B cell (primary cell): ENCODE results near the gene RAB3C.

Experiments used
- EZH2 ChIP-seq: IDR thresholded peaks from 2 replicates; pipeline ENCODE4 v1.6.1; 2012; ENCODE audit warnings: borderline replicate concordance, low read depth, mild to moderate bottlenecking, moderate library complexity, low read length; ENCODE audit not compliant: insufficient read depth, poor library complexity, severe bottlenecking
- TF ChIP-seq, protein P1 (sequence below): fragments of 200-600 bp; IDR thresholded peaks from one replicate; pipeline ENCODE4 v1.8.0; 2022; ENCODE audit warnings: antibody characterized with exemption, mild to moderate bottlenecking

DNA sequence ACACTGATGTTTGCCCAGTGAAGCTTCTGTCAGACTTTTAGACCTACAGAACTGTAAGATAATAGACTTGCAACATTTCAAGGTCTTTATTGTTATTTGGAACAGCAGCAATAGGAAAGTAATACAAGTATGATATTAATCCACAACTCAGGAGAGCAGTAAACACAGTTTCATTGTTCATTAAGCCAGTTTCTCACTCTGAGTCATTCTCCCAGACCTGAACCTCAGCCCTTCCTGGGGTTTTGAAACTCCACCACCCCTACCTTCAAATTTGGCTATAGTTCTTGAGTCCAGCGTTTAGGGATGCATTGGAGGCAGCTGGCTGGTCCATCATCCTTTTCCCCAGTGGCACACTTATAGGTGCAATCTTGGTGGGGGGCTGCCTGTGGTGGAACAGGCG is 203.2 kb downstream of the RAB3C start:
- TF ChIP-seq, protein P1, sequence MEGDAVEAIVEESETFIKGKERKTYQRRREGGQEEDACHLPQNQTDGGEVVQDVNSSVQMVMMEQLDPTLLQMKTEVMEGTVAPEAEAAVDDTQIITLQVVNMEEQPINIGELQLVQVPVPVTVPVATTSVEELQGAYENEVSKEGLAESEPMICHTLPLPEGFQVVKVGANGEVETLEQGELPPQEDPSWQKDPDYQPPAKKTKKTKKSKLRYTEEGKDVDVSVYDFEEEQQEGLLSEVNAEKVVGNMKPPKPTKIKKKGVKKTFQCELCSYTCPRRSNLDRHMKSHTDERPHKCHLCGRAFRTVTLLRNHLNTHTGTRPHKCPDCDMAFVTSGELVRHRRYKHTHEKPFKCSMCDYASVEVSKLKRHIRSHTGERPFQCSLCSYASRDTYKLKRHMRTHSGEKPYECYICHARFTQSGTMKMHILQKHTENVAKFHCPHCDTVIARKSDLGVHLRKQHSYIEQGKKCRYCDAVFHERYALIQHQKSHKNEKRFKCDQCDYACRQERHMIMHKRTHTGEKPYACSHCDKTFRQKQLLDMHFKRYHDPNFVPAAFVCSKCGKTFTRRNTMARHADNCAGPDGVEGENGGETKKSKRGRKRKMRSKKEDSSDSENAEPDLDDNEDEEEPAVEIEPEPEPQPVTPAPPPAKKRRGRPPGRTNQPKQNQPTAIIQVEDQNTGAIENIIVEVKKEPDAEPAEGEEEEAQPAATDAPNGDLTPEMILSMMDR: no peak
- no peak for TF ChIP-seq EZH2
